SK-N-SH treated with all-trans-retinoic acid at 6 μM for 48 hours (cell line): ENCODE results near the gene SPTBN4.
"Not testable (repeated sequence)": the region's sequence is repeated elsewhere in the genome, so short reads cannot be mapped to it uniquely, and the experiment has no call there.

Experiments
- CSRNP3 ChIP-seq: fragments of 250-450 bp; sonication (Bioruptor Pico); IDR thresholded peaks from 2 replicates; pipeline ENCODE4 v1.5.1; 2021; ENCODE audit warnings: mild to moderate bottlenecking, moderate library complexity
- POU6F1 ChIP-seq: fragments of 250-450 bp; sonication (Bioruptor Pico); IDR thresholded peaks from 2 replicates; pipeline ENCODE4 v1.8.0; 2021; ENCODE audit warnings: low read depth, mild to moderate bottlenecking, moderate library complexity, borderline replicate concordance

- TF ChIP-seq CSRNP3, POU6F1 (CRISPR knock-in tag): not testable (repeated sequence)
Observed at GRCh38 chr19:40428197-40428596, 38.6 kb upstream of the SPTBN4 start.
